ENCODE measurements around the gene SLC40A1.

DNA sequence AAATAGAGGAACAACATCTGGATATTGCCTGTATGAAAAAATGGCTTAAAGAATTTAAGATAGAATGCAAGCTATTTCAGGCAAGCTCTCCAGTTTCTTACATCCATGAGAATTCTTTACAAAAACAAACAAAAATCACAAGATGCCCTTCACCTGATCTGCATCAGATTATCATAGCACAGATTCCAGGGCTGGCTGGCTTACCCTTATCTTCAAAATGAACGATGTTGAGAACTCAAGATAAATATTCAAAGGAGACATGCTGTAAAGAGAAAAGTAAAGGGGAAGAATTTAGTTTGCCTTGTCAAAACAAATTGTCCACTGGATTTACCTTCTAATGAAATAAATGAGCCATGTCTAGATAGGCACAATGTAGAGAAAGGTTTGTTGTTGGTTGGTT lies 18.7 kb upstream of the SLC40A1 start:
- TF ChIP-seq, protein P1, sequence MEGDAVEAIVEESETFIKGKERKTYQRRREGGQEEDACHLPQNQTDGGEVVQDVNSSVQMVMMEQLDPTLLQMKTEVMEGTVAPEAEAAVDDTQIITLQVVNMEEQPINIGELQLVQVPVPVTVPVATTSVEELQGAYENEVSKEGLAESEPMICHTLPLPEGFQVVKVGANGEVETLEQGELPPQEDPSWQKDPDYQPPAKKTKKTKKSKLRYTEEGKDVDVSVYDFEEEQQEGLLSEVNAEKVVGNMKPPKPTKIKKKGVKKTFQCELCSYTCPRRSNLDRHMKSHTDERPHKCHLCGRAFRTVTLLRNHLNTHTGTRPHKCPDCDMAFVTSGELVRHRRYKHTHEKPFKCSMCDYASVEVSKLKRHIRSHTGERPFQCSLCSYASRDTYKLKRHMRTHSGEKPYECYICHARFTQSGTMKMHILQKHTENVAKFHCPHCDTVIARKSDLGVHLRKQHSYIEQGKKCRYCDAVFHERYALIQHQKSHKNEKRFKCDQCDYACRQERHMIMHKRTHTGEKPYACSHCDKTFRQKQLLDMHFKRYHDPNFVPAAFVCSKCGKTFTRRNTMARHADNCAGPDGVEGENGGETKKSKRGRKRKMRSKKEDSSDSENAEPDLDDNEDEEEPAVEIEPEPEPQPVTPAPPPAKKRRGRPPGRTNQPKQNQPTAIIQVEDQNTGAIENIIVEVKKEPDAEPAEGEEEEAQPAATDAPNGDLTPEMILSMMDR (conservative IDR thresholded peaks at IDR 0.05 in 1 of 2, IDR thresholded peaks at IDR 0.05 in 1 of 2; ENCODE audit: extremely low read depth in 1 of 2, insufficient read depth in 1 of 2, low read depth in 1 of 2, low read length in 2 of 2), result no peak
- TF ChIP-seq EZH2 (IDR thresholded peaks at IDR 0.05; ENCODE audit: borderline replicate concordance, low read length), result no peak
